GM12891 (cell line): ENCODE results near the gene GSTO2.

Experiments
- PAX5 ChIP-seq: IDR thresholded peaks from 2 replicates; pipeline ENCODE4 v1.6.1; 2011; ENCODE audit warnings: low read length, moderate library complexity, mild to moderate bottlenecking; ENCODE audit not compliant: insufficient read depth, severe bottlenecking
- POLR2A ChIP-seq: IDR thresholded peaks from 2 replicates; pipeline ENCODE4 v1.6.1; 2011; ENCODE audit warnings: low read depth, low read length, control low read depth
- POLR2AphosphoS5 ChIP-seq: IDR thresholded peaks from 2 replicates; pipeline ENCODE4 v1.6.1; 2011; ENCODE audit warnings: low read depth, low read length, control low read depth
- POU2F2 ChIP-seq: IDR thresholded peaks from 2 replicates; pipeline ENCODE4 v1.6.1; 2011; ENCODE audit warnings: low read depth, mild to moderate bottlenecking, control low read depth, low read length, moderate library complexity
- SPI1 ChIP-seq: IDR thresholded peaks from 2 replicates; pipeline ENCODE4 v1.6.1; 2011; ENCODE audit warnings: low read depth, low read length, control low read depth
- TAF1 ChIP-seq: IDR thresholded peaks from 2 replicates; pipeline ENCODE4 v1.6.1; 2011; ENCODE audit warnings: low read depth, low read length, control low read depth

DNA sequence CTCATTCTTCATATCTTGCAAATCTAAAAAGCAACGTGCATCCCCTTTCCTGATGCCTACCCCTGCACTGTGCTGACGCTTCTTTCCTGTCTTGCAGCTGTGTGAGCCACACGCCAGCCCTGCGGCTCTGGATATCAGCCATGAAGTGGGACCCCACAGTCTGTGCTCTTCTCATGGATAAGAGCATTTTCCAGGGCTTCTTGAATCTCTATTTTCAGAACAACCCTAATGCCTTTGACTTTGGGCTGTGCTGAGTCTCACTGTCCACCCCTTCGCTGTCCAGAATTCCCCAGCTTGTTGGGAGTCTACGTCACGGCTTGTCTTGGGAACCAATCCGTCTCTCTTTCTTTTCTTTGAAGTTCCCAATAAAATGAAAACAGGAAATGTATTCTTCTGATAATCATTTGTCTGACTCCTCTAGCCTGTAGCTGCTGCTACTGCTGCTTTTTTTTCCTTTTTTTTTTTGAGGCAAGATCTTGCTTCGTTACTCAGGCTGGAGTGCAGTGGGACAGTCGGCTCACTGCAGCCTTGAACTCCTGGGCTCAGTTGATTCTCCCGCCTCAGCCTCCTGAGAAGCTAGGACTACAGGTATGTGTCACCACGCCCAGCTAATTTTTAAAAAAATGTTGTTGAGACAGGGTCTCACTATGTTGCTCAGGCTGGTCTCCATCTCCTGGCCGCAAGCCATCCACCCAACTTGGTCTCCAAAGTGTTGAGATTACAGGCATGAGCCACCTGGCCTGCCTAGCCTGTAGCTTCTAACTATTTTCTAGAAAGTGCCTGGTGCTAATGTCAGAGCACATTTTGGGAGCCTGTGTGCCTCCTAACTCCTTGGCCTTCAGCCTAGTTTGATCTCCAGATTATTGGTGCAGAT, 30.3 kb downstream of the GSTO2 start:
- TF ChIP-seq POLR2AphosphoS5 (no peak), TAF1 (no peak), POLR2A (no peak), SPI1 (no peak), PAX5 (no peak), POU2F2 (no peak)
